NCI-H526 treated with DMSO at 0.1 percent for 48 hours (cell line): Measurements from ENCODE around the gene RPP25.

Source experiments
- DNase-seq: peaks from one replicate; lab custom pipeline; 2025; lab: John Stamatoyannopoulos, UW

RPP25 gene, protein sequence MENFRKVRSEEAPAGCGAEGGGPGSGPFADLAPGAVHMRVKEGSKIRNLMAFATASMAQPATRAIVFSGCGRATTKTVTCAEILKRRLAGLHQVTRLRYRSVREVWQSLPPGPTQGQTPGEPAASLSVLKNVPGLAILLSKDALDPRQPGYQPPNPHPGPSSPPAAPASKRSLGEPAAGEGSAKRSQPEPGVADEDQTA

GRCh38 chr15:74956648-74957475 lies at the start of gene RPP25:
Gene RPP25 (minus strand): TSS chr15:74956772. CDS start chr15:74956583, 189 bp downstream.
- DNase-seq, result peak; percentile 70

- DNase-seq, result no peak
Measured at GRCh38 chr15:75002398-75002797, 45.8 kb upstream of the RPP25 start.

DNA sequence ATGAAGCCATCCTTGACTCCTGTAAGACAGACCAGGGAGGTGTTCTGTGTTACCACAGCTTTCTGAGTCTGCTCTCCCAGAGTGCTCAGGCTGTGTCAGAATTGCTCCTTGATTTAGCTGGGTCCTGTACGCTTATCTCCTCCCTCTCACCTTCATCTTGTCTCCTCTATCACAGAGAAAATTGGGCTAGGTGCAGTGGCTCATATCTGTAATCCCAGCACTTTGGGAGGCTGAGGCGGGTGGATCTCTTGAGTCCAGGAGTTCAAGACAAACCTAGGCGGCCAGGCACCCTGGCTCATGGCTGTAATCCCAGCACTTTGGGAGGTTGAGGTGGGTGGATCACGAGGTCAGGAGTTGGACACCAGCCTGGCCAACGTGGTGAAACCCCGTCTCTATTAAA lies 44.7 kb upstream of the RPP25 start:
- no peak for DNase-seq

GRCh38 chr15:74997543-74997942 lies 41.0 kb upstream of the RPP25 start:
- DNase-seq, result no peak

DNA sequence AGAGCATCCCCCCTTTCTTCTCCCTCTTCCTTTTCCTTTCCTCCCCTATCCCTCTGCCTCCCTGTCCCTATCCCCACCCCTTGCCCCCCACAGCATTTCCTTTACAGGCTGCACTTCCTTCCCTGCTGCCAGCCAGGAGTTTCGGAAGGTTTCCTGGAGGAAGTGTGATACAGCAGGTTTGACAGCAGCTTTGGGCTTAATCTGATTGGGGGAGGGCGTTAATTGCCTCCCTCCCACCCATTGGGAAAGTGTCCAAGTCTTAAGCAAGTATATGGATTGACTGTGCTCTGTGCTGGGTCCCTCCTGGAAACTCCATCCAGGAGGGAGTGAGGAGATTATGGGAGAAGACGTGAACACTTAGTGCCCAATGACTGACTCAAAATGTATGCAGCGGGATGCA lies 40.6 kb upstream of the RPP25 start:
- DNase-seq, result no peak

- peak; percentile 6 for DNase-seq
Measured at GRCh38 chr15:74995779-74996765, 39.5 kb upstream of the RPP25 start.

DNA sequence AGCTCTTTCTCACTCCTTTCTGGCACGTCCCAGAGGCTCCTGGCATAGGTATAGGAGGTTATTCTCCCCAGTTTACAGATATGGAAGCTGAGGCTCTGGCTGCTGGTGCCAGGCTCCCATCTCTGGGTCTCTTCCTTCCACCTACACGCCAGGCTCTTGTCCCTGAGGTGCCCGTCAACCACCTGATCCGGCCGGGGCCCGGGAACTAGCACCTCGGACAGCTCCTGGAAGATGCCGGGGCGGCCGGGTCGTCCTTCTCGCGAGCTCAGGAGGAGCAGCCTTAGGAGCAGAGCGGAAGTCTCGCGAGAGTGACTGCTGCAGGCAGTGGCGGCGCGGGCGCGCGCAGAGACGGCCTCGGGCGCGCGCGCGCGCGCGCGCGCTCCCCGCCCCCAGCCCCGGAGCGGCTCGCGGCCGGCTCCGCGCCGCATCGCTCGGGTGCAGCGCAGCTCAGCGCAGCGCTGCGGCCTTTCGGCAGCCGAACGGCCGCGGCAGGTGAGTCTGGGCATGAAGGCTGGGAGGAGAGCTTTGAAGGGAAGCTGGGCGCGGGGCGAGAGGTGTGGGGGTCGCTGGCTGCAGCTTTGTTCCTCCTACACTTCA lies 38.7 kb upstream of the RPP25 start, which contains the start of gene SCAMP5:
SCAMP5 (plus strand) TSS at position 382 of the 597 bp plus-strand sequence. CDS start 16,277 bp downstream, outside the sequence.
- peak; percentile 93 for DNase-seq

- no peak for DNase-seq
Measured at GRCh38 chr15:74994685-74995084, 38.1 kb upstream of the RPP25 start.

GRCh38 chr15:74994236-74994635 lies 37.7 kb upstream of the RPP25 start:
- DNase-seq, result no peak

DNA sequence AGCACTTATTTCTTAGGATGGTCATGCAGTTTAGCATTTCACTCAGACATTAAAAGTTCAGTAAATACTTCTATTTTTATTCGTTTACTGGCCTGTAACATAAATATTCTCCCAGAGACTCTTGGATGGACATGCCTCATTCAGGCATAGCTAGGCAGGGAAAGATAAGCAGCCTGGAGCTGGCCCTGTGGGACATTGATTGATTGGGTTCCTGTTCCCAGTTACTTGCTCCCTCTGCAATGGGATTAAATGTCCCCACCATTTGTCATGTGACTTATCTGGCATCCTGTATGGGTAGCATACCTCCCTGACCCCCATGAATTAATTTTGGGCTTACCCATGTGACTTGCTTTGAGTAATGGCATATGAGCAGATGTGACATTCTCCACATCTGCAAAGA lies 36.0 kb upstream of the RPP25 start:
- no peak for DNase-seq

- no peak for DNase-seq
Measured at GRCh38 chr15:74989527-74989926, 33.0 kb upstream of the RPP25 start.

DNA sequence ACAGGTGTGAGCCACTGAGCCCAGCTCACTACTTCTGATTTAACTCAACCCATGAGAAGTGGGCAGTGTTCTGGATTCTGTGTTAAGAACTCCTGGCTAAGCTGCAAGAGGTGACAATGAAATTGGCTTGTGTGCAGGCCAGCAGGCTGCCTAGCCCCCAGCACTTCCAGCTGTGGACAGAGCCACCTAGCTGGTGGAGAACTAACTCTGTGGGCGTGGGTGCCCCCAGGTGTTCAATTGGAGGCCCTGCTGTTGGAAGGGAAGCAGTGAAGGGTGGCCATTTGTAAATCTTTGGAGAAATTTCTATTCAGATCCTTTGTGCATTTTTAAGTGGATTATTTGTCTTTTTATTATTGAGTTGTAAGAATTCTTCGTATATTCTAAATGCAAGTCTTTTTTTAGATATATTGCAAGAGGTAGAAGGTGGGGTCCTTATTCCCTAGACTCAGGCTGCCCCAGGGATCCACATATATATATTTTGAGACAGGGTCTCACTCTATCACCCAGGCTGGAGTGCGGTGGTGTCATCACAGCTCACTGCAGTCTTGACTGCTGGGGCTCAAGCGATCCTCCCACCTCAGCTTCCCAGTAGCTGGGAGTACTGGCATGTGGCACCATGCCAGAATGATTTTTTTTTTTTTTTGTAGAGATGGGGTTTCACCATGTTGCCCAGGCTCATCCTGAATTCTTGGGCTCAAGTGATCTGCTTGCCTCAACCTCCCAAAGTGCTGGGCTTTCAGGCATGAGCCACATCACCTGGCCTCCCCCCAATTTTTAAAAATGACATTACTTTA lies 31.6 kb upstream of the RPP25 start:
- peak; percentile 4 for DNase-seq

- no peak for DNase-seq
Measured at GRCh38 chr15:74983725-74984231, 27.2 kb upstream of the RPP25 start.

- no peak for DNase-seq
Measured at GRCh38 chr15:74982183-74982582, 25.6 kb upstream of the RPP25 start.

DNA sequence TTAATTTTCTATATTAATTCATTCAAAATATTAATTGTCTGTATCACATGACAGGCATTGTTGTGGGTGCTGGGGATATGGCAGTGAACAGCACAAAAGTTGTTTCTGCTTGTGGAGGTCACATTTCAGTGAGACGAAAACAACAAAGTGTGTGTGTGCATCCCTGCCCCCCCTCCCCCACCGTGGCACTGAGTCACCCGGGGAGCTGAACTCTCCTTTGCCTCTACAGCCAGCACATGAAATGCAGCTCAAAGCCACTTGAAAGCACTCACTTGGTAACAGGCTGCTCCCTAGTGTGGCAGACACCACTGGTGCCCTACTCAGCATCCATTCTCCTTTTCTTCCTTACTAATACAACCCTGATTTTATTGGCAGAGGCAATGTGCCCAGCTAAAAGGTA lies 21.9 kb upstream of the RPP25 start:
- no peak for DNase-seq

GRCh38 chr15:74978077-74978476 lies 21.5 kb upstream of the RPP25 start:
- no peak for DNase-seq

DNA sequence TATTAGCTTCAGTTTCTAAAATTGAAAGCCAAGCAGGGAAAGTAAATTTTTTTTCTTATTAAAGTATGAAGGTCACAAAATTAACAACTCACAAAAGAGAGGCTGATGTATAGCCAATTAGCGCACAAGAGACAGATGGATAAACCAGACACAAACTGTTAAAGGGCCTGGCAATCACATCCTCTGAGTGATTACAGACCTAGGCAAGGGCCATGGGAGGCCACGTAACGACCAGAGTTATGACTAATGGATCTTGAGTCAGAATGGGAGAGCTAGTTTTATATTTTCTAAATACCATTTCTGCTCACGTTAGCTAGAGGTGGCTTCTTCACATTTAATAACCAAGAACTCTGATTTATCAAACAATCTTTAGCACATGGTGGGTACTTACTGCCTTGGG lies 21.0 kb upstream of the RPP25 start:
- DNase-seq, result no peak

- DNase-seq, result no peak
Measured at GRCh38 chr15:74976159-74976558, 19.6 kb upstream of the RPP25 start.

GRCh38 chr15:74967670-74968069 lies 11.1 kb upstream of the RPP25 start:
- DNase-seq, result no peak

GRCh38 chr15:74964794-74965193 lies 8.2 kb upstream of the RPP25 start:
- DNase-seq, result no peak

DNA sequence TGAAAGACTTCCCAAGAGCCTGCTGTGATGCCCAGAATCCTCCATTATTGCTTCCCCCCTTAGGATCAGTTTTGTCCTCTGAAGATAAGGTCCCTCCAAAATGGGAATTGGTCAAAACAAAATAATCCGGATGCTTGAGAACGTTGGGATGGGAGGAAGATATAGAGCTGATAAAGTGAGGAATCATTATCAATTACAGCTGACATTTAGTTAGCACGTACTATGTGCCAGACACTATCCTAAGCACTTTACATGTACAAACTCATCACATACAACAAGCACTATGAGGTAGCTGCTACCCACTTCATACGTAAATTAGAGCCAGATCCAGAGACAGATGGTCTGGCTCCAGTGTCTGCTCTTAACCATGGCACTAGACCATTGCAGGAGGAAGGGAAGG lies 6.6 kb upstream of the RPP25 start:
- no peak for DNase-seq
